Measurements from ENCODE around the gene C20orf173.

C20orf173 gene

GRCh38 chr20:35506872-35507638 lies 22.4 kb downstream of the C20orf173 start:
- Histone ChIP-seq H3K79me2 (ENCODE audit: control insufficient read depth, insufficient read depth, low read length, unreplicated experiment) (no peaks in the 10 kb centered on the region), H3K36me3 (ENCODE audit: insufficient read depth, low read length) (peaks cover 21% of the 10 kb centered on the region)

GRCh38 chr20:35506179-35506578 lies 23.3 kb downstream of the C20orf173 start:
- H3K36me3 ChIP-seq (ENCODE audit: insufficient read depth, low read length) = peaks cover 15% of the 10 kb centered on the region
- H3K4me3 ChIP-seq (ENCODE audit: low read depth, low read length) = no peak overlapping the region
- H3K27ac ChIP-seq (ENCODE audit: low read depth, low read length) = peak overlapping the region; percentile 20; the same call in 1 of the 2 replicates
- H3K4me1 ChIP-seq (ENCODE audit: control insufficient read depth, insufficient read depth, low read length, unreplicated experiment) = peaks cover 10% of the 10 kb centered on the region
- no peak overlapping the region for H2AFZ ChIP-seq (ENCODE audit: low read length, unreplicated experiment)
- no peaks in the 10 kb centered on the region for H3K27me3 ChIP-seq (ENCODE audit: insufficient read depth, low read length)
- H3K79me2 ChIP-seq (ENCODE audit: control insufficient read depth, insufficient read depth, low read length, unreplicated experiment) = no peaks in the 10 kb centered on the region

More at GRCh38 chr20:35506872-35507638, 22.4 kb downstream of the C20orf173 start:
- Histone ChIP-seq H2AFZ (ENCODE audit: low read length, unreplicated experiment) (no peak overlapping the region), H3K4me1 (ENCODE audit: control insufficient read depth, insufficient read depth, low read length, unreplicated experiment) (peaks cover 10% of the 10 kb centered on the region), H3K4me3 (ENCODE audit: low read depth, low read length) (no peak overlapping the region), H3K27ac (ENCODE audit: low read depth, low read length) (peak overlapping the region; percentile 21; the same call in 1 of the 2 replicates), H3K27me3 (ENCODE audit: insufficient read depth, low read length) (no peaks in the 10 kb centered on the region)

GRCh38 chr20:35504751-35505150 lies 24.7 kb downstream of the C20orf173 start:
- H3K4me3 ChIP-seq (ENCODE audit: low read depth, low read length) = no peak overlapping the region
- H3K4me1 ChIP-seq (ENCODE audit: control insufficient read depth, insufficient read depth, low read length, unreplicated experiment) = peaks cover 10% of the 10 kb centered on the region
- peaks cover 13% of the 10 kb centered on the region for H3K36me3 ChIP-seq (ENCODE audit: insufficient read depth, low read length)
- H3K27ac ChIP-seq (ENCODE audit: low read depth, low read length) = no peak overlapping the region
- H2AFZ ChIP-seq (ENCODE audit: low read length, unreplicated experiment) = no peak overlapping the region
- no peaks in the 10 kb centered on the region for H3K79me2 ChIP-seq (ENCODE audit: control insufficient read depth, insufficient read depth, low read length, unreplicated experiment)
- H3K27me3 ChIP-seq (ENCODE audit: insufficient read depth, low read length) = no peaks in the 10 kb centered on the region

- Histone ChIP-seq H2AFZ (ENCODE audit: low read length, unreplicated experiment) (no peak overlapping the region), H3K27ac (ENCODE audit: low read depth, low read length) (no peak overlapping the region), H3K36me3 (ENCODE audit: insufficient read depth, low read length) (peaks cover 13% of the 10 kb centered on the region; the same call in 1 of the 2 replicates), H3K27me3 (ENCODE audit: insufficient read depth, low read length) (no peaks in the 10 kb centered on the region), H3K79me2 (ENCODE audit: control insufficient read depth, insufficient read depth, low read length, unreplicated experiment) (no peaks in the 10 kb centered on the region), H3K4me1 (ENCODE audit: control insufficient read depth, insufficient read depth, low read length, unreplicated experiment) (peaks cover 10% of the 10 kb centered on the region), H3K4me3 (ENCODE audit: low read depth, low read length) (no peak overlapping the region)
These were observed 25.5 kb downstream of the C20orf173 start for GRCh38 chr20:35503841-35504561.

- H3K79me2 ChIP-seq (ENCODE audit: control insufficient read depth, insufficient read depth, low read length, unreplicated experiment) = no peaks in the 10 kb centered on the region
- H2AFZ ChIP-seq (ENCODE audit: low read length, unreplicated experiment) = no peak overlapping the region
- peaks cover 10% of the 10 kb centered on the region for H3K4me1 ChIP-seq (ENCODE audit: control insufficient read depth, insufficient read depth, low read length, unreplicated experiment)
- H3K27ac ChIP-seq (ENCODE audit: low read depth, low read length) = no peak overlapping the region
- H3K27me3 ChIP-seq (ENCODE audit: insufficient read depth, low read length) = no peaks in the 10 kb centered on the region
- no peak overlapping the region for H3K4me3 ChIP-seq (ENCODE audit: low read depth, low read length)
- peaks cover 13% of the 10 kb centered on the region; the same call in 1 of the 2 replicates for H3K36me3 ChIP-seq (ENCODE audit: insufficient read depth, low read length)
These were observed 26.2 kb downstream of the C20orf173 start for GRCh38 chr20:35503281-35503680.

- Histone ChIP-seq H3K4me3 (ENCODE audit: low read depth, low read length) (no peak overlapping the region), H3K27ac (ENCODE audit: low read depth, low read length) (no peak overlapping the region), H3K4me1 (ENCODE audit: control insufficient read depth, insufficient read depth, low read length, unreplicated experiment) (peaks cover 10% of the 10 kb centered on the region), H3K79me2 (ENCODE audit: control insufficient read depth, insufficient read depth, low read length, unreplicated experiment) (no peaks in the 10 kb centered on the region), H2AFZ (ENCODE audit: low read length, unreplicated experiment) (no peak overlapping the region), H3K36me3 (ENCODE audit: insufficient read depth, low read length) (peaks cover 13% of the 10 kb centered on the region; the same call in 1 of the 2 replicates), H3K27me3 (ENCODE audit: insufficient read depth, low read length) (no peaks in the 10 kb centered on the region)
These were observed 27.1 kb downstream of the C20orf173 start for GRCh38 chr20:35502352-35502751.

GRCh38 chr20:35499271-35499670 lies 30.2 kb downstream of the C20orf173 start:
- Histone ChIP-seq H3K27me3 (ENCODE audit: insufficient read depth, low read length) (no peaks in the 10 kb centered on the region), H3K4me1 (ENCODE audit: control insufficient read depth, insufficient read depth, low read length, unreplicated experiment) (no peaks in the 10 kb centered on the region), H3K4me3 (ENCODE audit: low read depth, low read length) (no peak overlapping the region), H3K36me3 (ENCODE audit: insufficient read depth, low read length) (peaks cover 15% of the 10 kb centered on the region; the same call in 1 of the 2 replicates), H3K27ac (ENCODE audit: low read depth, low read length) (no peak overlapping the region), H2AFZ (ENCODE audit: low read length, unreplicated experiment) (no peak overlapping the region), H3K79me2 (ENCODE audit: control insufficient read depth, insufficient read depth, low read length, unreplicated experiment) (no peaks in the 10 kb centered on the region)

- H3K27ac ChIP-seq (ENCODE audit: low read depth, low read length) = no peak overlapping the region
- no peaks in the 10 kb centered on the region for H3K27me3 ChIP-seq (ENCODE audit: insufficient read depth, low read length)
- peaks cover 21% of the 10 kb centered on the region; the same call in 1 of the 2 replicates for H3K36me3 ChIP-seq (ENCODE audit: insufficient read depth, low read length)
- no peaks in the 10 kb centered on the region for H3K4me1 ChIP-seq (ENCODE audit: control insufficient read depth, insufficient read depth, low read length, unreplicated experiment)
- no peaks in the 10 kb centered on the region for H3K79me2 ChIP-seq (ENCODE audit: control insufficient read depth, insufficient read depth, low read length, unreplicated experiment)
- no peak overlapping the region for H3K4me3 ChIP-seq (ENCODE audit: low read depth, low read length)
- H2AFZ ChIP-seq (ENCODE audit: low read length, unreplicated experiment) = no peak overlapping the region
These were observed 31.7 kb downstream of the C20orf173 start for GRCh38 chr20:35497780-35498189.

- peaks cover 17% of the 10 kb centered on the region; the same call in 1 of the 2 replicates for H3K36me3 ChIP-seq (ENCODE audit: insufficient read depth, low read length)
- no peaks in the 10 kb centered on the region for H3K27me3 ChIP-seq (ENCODE audit: insufficient read depth, low read length)
- H3K27ac ChIP-seq (ENCODE audit: low read depth, low read length) = no peak overlapping the region
- H3K4me1 ChIP-seq (ENCODE audit: control insufficient read depth, insufficient read depth, low read length, unreplicated experiment) = no peaks in the 10 kb centered on the region
- H3K79me2 ChIP-seq (ENCODE audit: control insufficient read depth, insufficient read depth, low read length, unreplicated experiment) = no peaks in the 10 kb centered on the region
- no peak overlapping the region for H2AFZ ChIP-seq (ENCODE audit: low read length, unreplicated experiment)
- no peak overlapping the region for H3K4me3 ChIP-seq (ENCODE audit: low read depth, low read length)
These were observed 32.1 kb downstream of the C20orf173 start for GRCh38 chr20:35497320-35497719.

GRCh38 chr20:35496481-35496880 lies 33.0 kb downstream of the C20orf173 start:
- Histone ChIP-seq H3K4me1 (ENCODE audit: control insufficient read depth, insufficient read depth, low read length, unreplicated experiment) (no peaks in the 10 kb centered on the region), H3K36me3 (ENCODE audit: insufficient read depth, low read length) (peaks cover 15% of the 10 kb centered on the region; the same call in 1 of the 2 replicates), H3K27ac (ENCODE audit: low read depth, low read length) (no peak overlapping the region), H3K27me3 (ENCODE audit: insufficient read depth, low read length) (no peaks in the 10 kb centered on the region), H2AFZ (ENCODE audit: low read length, unreplicated experiment) (no peak overlapping the region), H3K4me3 (ENCODE audit: low read depth, low read length) (no peak overlapping the region), H3K79me2 (ENCODE audit: control insufficient read depth, insufficient read depth, low read length, unreplicated experiment) (no peaks in the 10 kb centered on the region)
